ENCODE measurements around the gene QSOX1.

GRCh38 chr1:180183426-180183825 is 28.8 kb downstream of the QSOX1 start:
- TF ChIP-seq MTA3 (IDR thresholded peaks at IDR 0.05; ENCODE audit: borderline replicate concordance) = no peak
- no peak for TF ChIP-seq DNMT1 (IDR thresholded peaks at IDR 0.05)
- no peak for TF ChIP-seq THRA (IDR thresholded peaks at IDR 0.05)
- TF ChIP-seq TFAP4 (CRISPR knock-in tag; IDR thresholded peaks at IDR 0.05; ENCODE audit: borderline replicate concordance) = no peak
- TF ChIP-seq ZNF589 (CRISPR knock-in tag; IDR thresholded peaks at IDR 0.05; ENCODE audit: low read depth) = no peak
- no peak for TF ChIP-seq CTCF (IDR thresholded peaks at IDR 0.05 in 2 of 3, conservative IDR thresholded peaks at IDR 0.05 in 1 of 3; ENCODE audit: insufficient read depth in 2 of 3, low read depth in 1 of 3, low read length in 3 of 3)

Measured in K562 (cell line).